GM18505 (cell line): ENCODE measurements around the gene ZNF98.

Experiments used
- ATAC-seq: cut with Tn5 transposase; IDR thresholded peaks from one replicate; pipeline ENCODE4 v1.9.1; 2021; ENCODE audit not compliant: unreplicated experiment
- POLR2A ChIP-seq: IDR thresholded peaks from 4 replicates; pipeline ENCODE4 v1.6.1; 2011; ENCODE audit warnings: borderline replicate concordance; ENCODE audit not compliant: insufficient read depth, insufficient read length; ENCODE audit errors: extremely low read depth

Gene ZNF98

DNA sequence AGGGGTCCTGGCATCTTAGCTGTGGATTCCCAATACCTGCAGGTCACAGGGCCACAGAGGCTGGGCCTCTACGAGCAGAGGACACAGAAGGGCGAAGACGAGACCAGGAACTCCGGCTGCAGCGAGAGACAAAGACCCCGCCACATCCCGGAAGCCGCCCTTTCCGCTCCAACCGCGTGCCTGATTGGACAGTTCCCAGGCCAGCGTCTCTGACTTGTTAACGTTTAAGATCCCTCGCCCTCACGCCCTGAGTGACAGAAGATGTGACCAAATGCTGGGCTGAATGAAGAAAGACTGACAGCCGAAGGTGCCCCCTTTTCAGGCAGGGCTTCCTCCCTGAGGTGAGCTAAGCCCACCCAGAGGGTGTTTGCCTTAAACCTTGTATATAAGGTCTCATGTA, at the start of gene ZNF98:
Gene ZNF98 (minus strand): TSS at position 136 of the 400 bp plus-strand sequence. CDS start 122 bp downstream, at position 14.
- ATAC-seq, result no peak
- no peak for TF ChIP-seq POLR2A

DNA sequence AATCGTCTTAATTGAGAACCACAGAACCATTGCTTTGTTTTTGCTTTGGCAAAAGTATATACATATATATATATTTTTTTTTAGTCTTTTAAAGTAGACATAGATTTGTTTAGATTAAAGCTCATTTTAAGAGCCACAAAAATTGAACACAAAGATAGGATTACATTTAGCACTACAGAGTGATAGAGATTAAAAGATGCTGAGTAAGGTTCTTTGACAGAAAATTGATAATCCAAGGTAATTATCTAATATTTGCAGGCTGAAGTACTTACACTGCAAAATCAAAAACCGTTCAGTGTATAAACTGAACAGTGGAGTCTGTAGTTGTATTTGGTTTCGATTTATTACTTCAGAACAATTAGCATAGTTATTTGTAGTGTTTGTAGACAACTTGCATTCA, 24.5 kb upstream of the ZNF98 start:
- ATAC-seq, result no peak
- no peak for TF ChIP-seq POLR2A

DNA sequence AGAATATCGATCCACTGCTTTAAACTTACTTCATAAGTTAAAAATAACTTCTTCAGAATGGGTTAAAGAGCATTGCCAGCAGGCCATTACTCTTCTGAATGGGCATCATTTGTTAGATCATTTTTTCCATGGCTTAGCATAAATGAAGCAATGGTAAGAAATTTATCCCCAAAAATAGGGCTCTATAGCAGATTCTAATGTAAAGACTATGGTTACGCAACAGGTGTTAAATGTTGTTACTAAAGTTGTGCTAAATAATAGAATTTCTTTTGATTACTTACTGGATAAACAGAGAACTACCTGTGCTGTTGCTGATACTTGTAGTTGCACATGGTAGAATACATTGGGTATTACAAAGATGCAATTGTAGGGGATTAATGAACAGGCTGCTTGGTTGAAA, 15.9 kb upstream of the ZNF98 start:
- ATAC-seq, result no peak
- no peak for TF ChIP-seq POLR2A

DNA sequence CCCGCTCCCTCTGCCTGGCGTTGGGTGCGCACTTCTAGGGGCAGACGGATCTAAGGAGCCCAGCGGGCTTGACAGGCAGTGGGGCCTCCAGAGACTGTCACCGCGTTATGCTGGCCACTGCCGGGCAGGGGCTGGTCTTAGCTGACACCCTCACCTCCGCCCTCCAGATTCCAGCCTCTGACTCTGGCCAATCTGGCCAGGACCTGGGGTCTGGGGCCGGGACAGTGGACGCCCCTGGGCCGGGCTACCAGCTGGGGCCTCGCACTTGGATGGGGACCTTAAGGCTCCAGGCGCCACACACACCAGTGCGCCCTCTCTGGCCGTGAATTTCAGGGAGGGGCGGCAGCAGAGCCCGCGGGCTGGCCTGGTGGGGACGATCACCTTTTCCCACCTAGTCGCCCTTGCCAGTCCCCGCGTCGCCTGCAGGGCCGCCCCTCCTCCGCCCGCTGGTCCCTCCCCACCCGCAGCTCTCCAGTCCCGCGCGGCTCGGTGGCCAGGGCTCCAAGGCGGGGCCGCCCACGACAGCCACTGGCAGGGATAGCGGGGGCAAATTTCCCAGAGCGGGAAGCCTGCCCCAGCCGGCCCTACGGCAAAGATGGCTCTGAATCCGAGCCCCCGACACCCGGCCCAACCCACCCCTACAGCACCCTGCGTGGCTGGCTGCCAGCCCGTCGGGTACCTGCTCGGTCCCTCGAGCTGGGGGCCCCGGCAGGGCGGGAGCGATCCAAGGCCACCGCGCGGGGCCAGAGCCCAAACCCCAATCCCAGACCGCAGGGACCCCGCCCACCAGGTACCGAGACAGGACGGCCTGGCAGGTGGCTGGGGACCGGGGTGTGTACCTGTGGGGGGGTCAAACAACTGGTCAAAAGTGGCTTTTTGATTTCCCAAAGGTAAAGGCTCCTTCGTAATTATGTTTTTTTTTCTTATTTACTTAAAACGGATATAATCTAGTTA, 6.1 kb upstream of the ZNF98 start:
- TF ChIP-seq POLR2A, result no peak
- ATAC-seq, result no peak

DNA sequence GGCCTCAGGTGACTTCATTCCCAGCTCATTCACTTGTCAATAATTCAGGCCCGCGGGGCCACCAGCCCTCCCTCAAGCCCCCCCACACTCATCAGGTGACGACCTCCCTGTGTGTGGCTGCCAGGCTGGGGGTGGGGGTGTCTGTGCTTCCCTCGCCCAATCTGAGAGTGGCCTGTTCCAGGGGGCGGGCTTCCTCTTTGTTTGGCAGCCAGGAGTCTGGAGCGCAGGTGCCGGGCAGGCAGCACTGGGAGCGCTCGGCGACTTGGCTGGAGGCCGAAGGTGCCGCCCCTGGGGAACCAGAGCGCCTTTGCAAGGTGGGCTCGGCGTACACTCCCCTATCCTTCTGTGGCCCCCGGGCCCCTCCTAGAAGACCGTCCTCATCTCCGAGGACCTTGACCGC, 5.4 kb upstream of the ZNF98 start:
- no peak for TF ChIP-seq POLR2A
- no peak for ATAC-seq

DNA sequence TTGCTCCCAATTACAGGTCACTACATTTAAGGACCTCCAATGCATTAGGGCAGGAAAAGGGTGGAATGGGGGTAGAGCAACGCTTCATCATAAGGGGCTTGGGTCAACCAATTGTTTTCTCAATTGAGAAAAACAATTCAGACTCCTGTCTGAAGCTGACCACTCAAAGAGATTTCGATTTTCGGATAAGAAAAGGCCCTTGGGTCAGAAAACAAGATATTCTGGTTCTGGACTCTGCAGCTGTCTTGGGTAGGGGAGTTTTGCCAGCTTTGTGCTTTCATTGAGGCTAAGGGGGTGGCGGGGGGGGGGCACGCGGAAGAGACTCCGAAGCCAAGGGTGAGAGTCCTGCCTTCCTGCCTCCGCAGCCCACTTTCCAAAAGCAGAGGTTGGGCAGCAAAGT, 4.8 kb upstream of the ZNF98 start:
- ATAC-seq, result no peak
- TF ChIP-seq POLR2A, result no peak

DNA sequence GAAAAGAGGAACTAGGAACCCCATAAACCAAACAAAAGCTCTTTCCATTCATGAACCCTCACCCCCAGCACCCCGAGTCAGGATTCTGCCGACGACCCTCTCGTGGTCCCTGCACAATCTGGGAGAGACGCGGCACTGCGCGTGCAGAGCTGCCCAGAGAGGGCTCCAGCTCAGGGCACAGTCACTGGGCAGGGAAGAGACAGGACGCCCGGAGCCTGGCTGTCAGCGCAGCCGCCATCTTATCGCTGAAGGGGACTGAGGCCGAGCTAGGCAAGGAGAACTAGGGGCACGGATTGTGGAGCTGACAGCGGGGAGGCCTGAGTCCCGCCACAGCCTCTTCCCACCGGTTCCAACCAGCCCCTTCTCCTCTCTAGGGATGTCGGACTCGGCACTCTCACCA, 349 bp downstream of the ZNF98 start:
- no peak for TF ChIP-seq POLR2A
- no peak for ATAC-seq

DNA sequence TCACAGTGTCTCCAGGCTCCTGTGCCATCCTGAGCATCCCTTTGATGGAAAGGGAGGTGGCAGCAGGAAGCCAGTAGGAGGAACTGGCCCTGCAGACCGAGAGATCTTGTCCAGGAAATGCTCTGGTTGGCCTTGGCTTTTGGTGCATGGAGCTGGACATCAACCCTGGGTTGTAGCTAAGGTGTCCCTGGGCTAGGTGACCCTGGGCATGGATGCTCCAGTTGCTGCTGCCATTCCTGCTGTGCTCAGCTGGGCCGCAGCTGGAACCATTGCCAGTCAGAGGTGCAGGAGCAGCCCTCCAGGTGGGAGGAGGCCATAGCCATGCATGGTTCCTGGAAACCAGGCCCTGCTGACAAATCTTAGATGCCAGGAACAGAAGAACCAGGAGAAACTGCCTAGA, 67.5 kb downstream of the ZNF98 start:
- no peak for TF ChIP-seq POLR2A
- no peak for ATAC-seq
